Gastroesophageal sphincter (tissue), 4 donors: Measurements from ENCODE around the gene CPO. TPM values are rescaled to one million over a fixed set of nuclear protein-coding genes. Genes with fewer than 3 reads are reported as not detected.

ENCODE experiments used
- ATAC-seq: fragments of 150-250 bp; one replicate; pipeline ENCODE4 v1.9.1; 2016; ENCODE audit warnings: mild to moderate bottlenecking, moderate library complexity
- H3K27ac ChIP-seq, 4 donors: fragments of 200-600 bp; sonication (generic) in 3 of 4; 1 replicate in 3 of 4; 2 replicates in 1 of 4; pipeline ENCODE4 v1.5.1; 2016 to 2019
- H3K27me3 ChIP-seq: fragments of 200-600 bp; sonication (generic); one replicate; pipeline ENCODE4 v1.5.1; 2019
- H3K36me3 ChIP-seq, 2 donors: fragments of 200-600 bp; sonication (generic); one replicate each; pipeline ENCODE4 v1.5.1; 2019; ENCODE audit warnings: control low read depth in 1 of 2
- H3K4me1 ChIP-seq, 3 donors: fragments of 200-600 bp; sonication (generic); 1 replicate in 2 of 3; 2 replicates in 1 of 3; pipeline ENCODE4 v1.5.1; 2016 to 2019; ENCODE audit warnings: control low read depth in 2 of 3
- H3K4me3 ChIP-seq, 2 donors: fragments of 200-600 bp; sonication (generic); one replicate each; pipeline ENCODE4 v1.5.1; 2019; ENCODE audit warnings: mild to moderate bottlenecking in 1 of 2, moderate library complexity in 1 of 2
- H3K9me3 ChIP-seq, 3 donors: fragments of 200-600 bp; sonication (generic); one replicate each; pipeline ENCODE4 v1.5.1; 2017 to 2019; ENCODE audit warnings: control low read depth in 2 of 3
- EP300 ChIP-seq: sonication (generic); formaldehyde crosslinking; IDR thresholded peaks from one replicate; pipeline ENCODE4 v1.6.1; 2017; ENCODE audit warnings: antibody characterized with exemption, mild to moderate bottlenecking
- POLR2A ChIP-seq, 2 donors: fragments of 450-650 bp; IDR thresholded peaks; one replicate each; pipeline ENCODE4 v1.6.1; 2017; ENCODE audit warnings: antibody characterized with exemption in 2 of 2, mild to moderate bottlenecking in 2 of 2, moderate library complexity in 1 of 2
- POLR2AphosphoS5 ChIP-seq: sonication (generic); formaldehyde crosslinking; IDR thresholded peaks from one replicate; pipeline ENCODE4 v1.6.1; 2017; ENCODE audit warnings: antibody characterized with exemption
- WGBS, 2 donors: methylation state at CpG; one replicate each; pipeline ENCODE4 v1.1.5; 2018; ENCODE audit warnings: low coverage in 1 of 2; 5-methylcytosine and 5-hydroxymethylcytosine counted together
- total RNA-seq, 4 donors: library from RNA; depleted of rRNA; stranded (reverse); fragments of >200 nt; gene quantifications; one replicate each; pipeline ENCODE4 v1.1.0, GENCODE V29; 2016
- TF ChIP-seq, protein P1 (sequence below), 4 experiments: fragments of 200-600 bp in 2 of 4; fragments of 450-650 bp in 2 of 4; sonication (generic) in 1 of 4; IDR thresholded peaks; one replicate each; pipeline ENCODE4 v1.5.1; 2017 to 2019; ENCODE audit warnings: antibody characterized with exemption in 4 of 4, mild to moderate bottlenecking in 2 of 4, moderate library complexity in 2 of 4

Gene CPO, protein sequence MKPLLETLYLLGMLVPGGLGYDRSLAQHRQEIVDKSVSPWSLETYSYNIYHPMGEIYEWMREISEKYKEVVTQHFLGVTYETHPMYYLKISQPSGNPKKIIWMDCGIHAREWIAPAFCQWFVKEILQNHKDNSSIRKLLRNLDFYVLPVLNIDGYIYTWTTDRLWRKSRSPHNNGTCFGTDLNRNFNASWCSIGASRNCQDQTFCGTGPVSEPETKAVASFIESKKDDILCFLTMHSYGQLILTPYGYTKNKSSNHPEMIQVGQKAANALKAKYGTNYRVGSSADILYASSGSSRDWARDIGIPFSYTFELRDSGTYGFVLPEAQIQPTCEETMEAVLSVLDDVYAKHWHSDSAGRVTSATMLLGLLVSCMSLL
- 1 to 10 TPM in 3 of 4 donors, under 1 TPM in 1; 0.27 to 2.0 (median 1.9) TPM for total RNA-seq

DNA sequence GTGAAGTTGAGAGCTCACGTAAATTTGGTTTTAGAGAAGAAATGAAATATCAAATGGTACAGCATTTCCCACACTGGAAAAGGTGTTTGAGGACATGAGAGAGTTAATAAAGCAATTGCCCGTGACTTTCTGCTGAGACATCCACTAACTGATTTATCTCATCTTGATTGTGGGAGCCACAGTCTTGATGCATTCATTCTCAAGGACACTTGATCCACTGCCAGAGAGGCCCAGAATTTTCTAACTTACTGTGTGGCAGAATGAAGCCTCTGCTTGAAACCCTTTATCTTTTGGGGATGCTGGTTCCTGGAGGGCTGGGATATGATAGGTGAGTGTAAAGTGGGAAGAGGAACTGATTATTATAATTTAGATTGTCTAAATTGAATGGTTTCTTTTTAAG lies at the start of gene CPO:
TSS of gene CPO (plus strand) at position 179 of the 400 bp plus-strand sequence. CDS start at position 261, 82 bp downstream.
- 43 to 83% methylated on average over 1 to 2 of the region's 2 CpGs for WGBS, 2 donors
- H3K27ac ChIP-seq, result no peak within 1 kb of the TSS
- H3K9me3 ChIP-seq, result no peaks in the 10 kb centered on the region
- no peaks in the 10 kb centered on the region for H3K27me3 ChIP-seq
- no peak for ATAC-seq
- H3K4me3 ChIP-seq, result no peak within 1 kb of the TSS
- no peaks in the 10 kb centered on the region for H3K36me3 ChIP-seq
- H3K4me1 ChIP-seq, result peaks cover 0 to 12% (median 2%) of the 10 kb centered on the region in 3 donors
- TF ChIP-seq EP300 (no peak), POLR2AphosphoS5 (no peak)
- TF ChIP-seq, protein P1, sequence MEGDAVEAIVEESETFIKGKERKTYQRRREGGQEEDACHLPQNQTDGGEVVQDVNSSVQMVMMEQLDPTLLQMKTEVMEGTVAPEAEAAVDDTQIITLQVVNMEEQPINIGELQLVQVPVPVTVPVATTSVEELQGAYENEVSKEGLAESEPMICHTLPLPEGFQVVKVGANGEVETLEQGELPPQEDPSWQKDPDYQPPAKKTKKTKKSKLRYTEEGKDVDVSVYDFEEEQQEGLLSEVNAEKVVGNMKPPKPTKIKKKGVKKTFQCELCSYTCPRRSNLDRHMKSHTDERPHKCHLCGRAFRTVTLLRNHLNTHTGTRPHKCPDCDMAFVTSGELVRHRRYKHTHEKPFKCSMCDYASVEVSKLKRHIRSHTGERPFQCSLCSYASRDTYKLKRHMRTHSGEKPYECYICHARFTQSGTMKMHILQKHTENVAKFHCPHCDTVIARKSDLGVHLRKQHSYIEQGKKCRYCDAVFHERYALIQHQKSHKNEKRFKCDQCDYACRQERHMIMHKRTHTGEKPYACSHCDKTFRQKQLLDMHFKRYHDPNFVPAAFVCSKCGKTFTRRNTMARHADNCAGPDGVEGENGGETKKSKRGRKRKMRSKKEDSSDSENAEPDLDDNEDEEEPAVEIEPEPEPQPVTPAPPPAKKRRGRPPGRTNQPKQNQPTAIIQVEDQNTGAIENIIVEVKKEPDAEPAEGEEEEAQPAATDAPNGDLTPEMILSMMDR (IDR thresholded peaks at IDR 0.05), result no peak

DNA sequence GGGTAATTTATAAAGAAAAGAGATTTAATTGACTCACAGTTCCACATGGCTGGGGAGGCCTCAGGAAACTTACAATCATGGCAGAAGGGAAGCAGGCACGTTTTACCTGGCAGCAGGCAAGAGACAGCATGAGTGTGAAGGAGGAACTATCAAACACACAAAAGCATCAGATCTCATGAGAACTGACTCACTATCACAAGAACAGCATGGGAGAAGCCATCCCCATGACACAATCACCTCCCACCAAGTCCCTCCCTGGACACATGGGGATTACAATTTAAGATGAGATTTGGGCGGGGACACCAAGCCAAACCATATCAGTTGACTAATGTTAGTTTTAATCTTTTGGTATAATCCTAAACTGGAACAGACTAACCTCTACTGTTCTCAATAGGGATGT lies 49.1 kb upstream of the CPO start:
- Histone ChIP-seq H3K27ac (no peak overlapping the region), H3K9me3 (no peaks in the 10 kb centered on the region), H3K4me3 (no peak overlapping the region), H3K4me1 (no peaks in the 10 kb centered on the region), H3K36me3 (no peaks in the 10 kb centered on the region), H3K27me3 (no peaks in the 10 kb centered on the region)
- TF ChIP-seq POLR2AphosphoS5 (no peak), EP300 (no peak), POLR2A (IDR thresholded peaks at IDR 0.05) (no peak)
- TF ChIP-seq, protein P1 (IDR thresholded peaks at IDR 0.05), result no peak
- ATAC-seq, result no peak
- 64 to 100% methylated on average over 1 to 2 of the region's 2 CpGs for WGBS, 2 donors

DNA sequence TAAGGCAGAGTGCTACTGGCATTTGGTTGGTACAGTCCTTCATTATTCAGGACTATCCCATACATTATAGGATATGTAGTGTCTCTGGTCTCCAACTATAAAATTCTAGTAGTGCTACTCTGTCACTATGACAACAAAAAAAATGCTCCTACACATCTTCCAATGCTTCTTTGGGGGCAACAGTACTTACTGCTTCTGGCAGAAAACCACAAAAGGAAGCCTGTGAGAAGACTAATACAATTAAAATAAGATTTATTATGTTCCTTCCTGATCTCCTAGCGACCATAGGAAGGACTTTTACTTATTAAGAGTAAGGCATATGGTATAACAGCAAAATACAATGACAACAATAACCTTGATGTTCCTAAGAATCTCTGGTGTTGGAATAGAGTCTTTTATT lies 48.4 kb upstream of the CPO start:
- WGBS, 2 donors, result 46% methylated on average over 1 of the region's 1 CpG; no CpG with 5 or more reads in 1 of the 2 donors
- Histone ChIP-seq H3K27ac (no peak overlapping the region), H3K4me3 (no peak overlapping the region), H3K36me3 (no peaks in the 10 kb centered on the region), H3K4me1 (no peaks in the 10 kb centered on the region), H3K27me3 (no peaks in the 10 kb centered on the region), H3K9me3 (no peaks in the 10 kb centered on the region)
- ATAC-seq, result no peak
- TF ChIP-seq EP300 (no peak), POLR2AphosphoS5 (no peak), POLR2A (IDR thresholded peaks at IDR 0.05) (no peak)
- TF ChIP-seq, protein P1 (IDR thresholded peaks at IDR 0.05), result no peak

DNA sequence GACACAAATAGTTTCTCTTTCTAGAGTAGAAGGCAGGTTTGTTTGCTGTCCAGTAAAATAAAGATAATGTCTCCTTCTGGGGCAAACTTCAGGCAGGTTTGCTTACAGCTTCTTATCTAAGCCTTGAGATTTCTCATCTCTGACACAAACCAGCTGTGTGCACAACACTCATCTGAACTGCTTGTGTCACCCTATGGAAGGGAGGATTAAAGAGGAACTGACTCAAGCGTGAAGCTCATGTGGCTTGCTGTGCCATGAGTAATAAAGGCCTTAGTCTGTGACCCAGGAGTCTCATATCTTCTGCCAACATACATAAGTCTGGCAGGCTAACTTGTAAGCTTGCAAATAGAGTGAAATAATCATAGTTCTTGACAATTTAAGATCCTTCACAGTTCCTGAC lies 24.2 kb upstream of the CPO start:
- TF ChIP-seq POLR2A (IDR thresholded peaks at IDR 0.05) (no peak), POLR2AphosphoS5 (no peak)
- Histone ChIP-seq H3K4me1 (no peaks in the 10 kb centered on the region), H3K27ac (no peak overlapping the region), H3K4me3 (no peak overlapping the region), H3K9me3 (no peaks in the 10 kb centered on the region), H3K36me3 (no peaks in the 10 kb centered on the region), H3K27me3 (no peaks in the 10 kb centered on the region)
- ATAC-seq, result no peak
- whole genome bisulfite sequencing, 2 donors, result 43 to 60% methylated on average over 1 of the region's 1 CpG

DNA sequence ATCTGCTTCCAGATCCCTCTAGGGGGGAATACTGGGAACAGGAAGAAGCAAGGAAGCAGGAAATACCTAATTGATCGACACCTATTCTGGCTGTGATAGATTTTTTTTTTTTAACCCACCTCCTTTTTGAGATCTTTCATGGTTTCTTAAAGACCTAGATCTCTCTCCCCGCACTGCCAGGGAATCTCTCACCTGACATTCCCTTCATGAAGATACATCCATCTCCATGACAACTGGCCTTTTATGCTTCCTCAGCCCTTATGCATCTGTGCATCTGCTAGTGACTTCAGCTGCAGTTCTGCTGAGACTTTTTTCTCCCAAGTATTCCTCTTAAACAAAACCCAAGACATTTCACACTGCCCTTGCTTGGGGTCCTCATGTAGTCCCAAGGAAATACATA lies 21.1 kb upstream of the CPO start:
- Histone ChIP-seq H3K36me3 (no peaks in the 10 kb centered on the region), H3K4me3 (no peak overlapping the region), H3K9me3 (no peaks in the 10 kb centered on the region), H3K27ac (no peak overlapping the region), H3K4me1 (no peaks in the 10 kb centered on the region), H3K27me3 (no peaks in the 10 kb centered on the region)
- no peak for ATAC-seq
- TF ChIP-seq EP300 (no peak), POLR2AphosphoS5 (no peak), POLR2A (IDR thresholded peaks at IDR 0.05) (no peak)
- TF ChIP-seq, protein P1 (IDR thresholded peaks at IDR 0.05), result no peak
- WGBS, 2 donors, result 51 to 78% methylated on average over 1 to 2 of the region's 2 CpGs
